Measurements from ENCODE around the gene TMEM41B.
"Not testable (repeated sequence)": the region's sequence is repeated elsewhere in the genome, so short reads cannot be mapped to it uniquely, and the experiment has no call there.

Gene TMEM41B

GRCh38 chr11:9258279-9258678 lies 56.1 kb downstream of the TMEM41B start:
- not testable (repeated sequence) for DNase-seq

GRCh38 chr11:9254416-9254815 lies 60.0 kb downstream of the TMEM41B start:
- DNase-seq, result no peak

GRCh38 chr11:9253086-9253485 lies 61.3 kb downstream of the TMEM41B start:
- DNase-seq, result no peak

GRCh38 chr11:9251311-9251710 lies 63.1 kb downstream of the TMEM41B start:
- no peak for DNase-seq

- no peak for DNase-seq
Observed at GRCh38 chr11:9250139-9250582, 64.2 kb downstream of the TMEM41B start.

GRCh38 chr11:9249252-9249651 lies 65.1 kb downstream of the TMEM41B start:
- DNase-seq, result no peak

GRCh38 chr11:9247863-9248262 lies 66.5 kb downstream of the TMEM41B start:
- DNase-seq, result no peak

- not testable (repeated sequence) for DNase-seq
Observed at GRCh38 chr11:9236242-9236641, 78.2 kb downstream of the TMEM41B start.

- DNase-seq, result no peak
Observed at GRCh38 chr11:9232482-9232881, 81.9 kb downstream of the TMEM41B start.

- DNase-seq, result peak; percentile 44
Observed at GRCh38 chr11:9231848-9232177, 82.6 kb downstream of the TMEM41B start.

Measured in fibroblast of skin of right biceps (primary cell).